Endothelial cell (in vitro differentiated cells): ENCODE measurements around the gene TMEM217. TPM values are rescaled to one million over a fixed set of nuclear protein-coding genes. Genes with fewer than 3 reads are reported as not detected.
"Not testable (repeated sequence)": the region's sequence is repeated elsewhere in the genome, so short reads cannot be mapped to it uniquely, and the experiment has no call there.

Source experiments
- DNase-seq: peaks from one replicate; pipeline ENCODE4 v3.0.0; 2021; ENCODE audit warnings: low spot score
- H3K27ac Mint-ChIP-seq: one replicate; pipeline ENCODE4 v1.8.0; 2021; ENCODE audit warnings: mixed read lengths, inconsistent platforms; ENCODE audit not compliant: unreplicated experiment
- H3K27me3 Mint-ChIP-seq: one replicate; pipeline ENCODE4 v1.8.0; 2021; ENCODE audit warnings: mild to moderate bottlenecking, moderate library complexity, mixed read lengths, inconsistent platforms; ENCODE audit not compliant: unreplicated experiment
- H3K36me3 Mint-ChIP-seq: one replicate; pipeline ENCODE4 v1.8.0; 2021; ENCODE audit warnings: mild to moderate bottlenecking, low read depth, mixed read lengths, inconsistent platforms; ENCODE audit not compliant: unreplicated experiment
- H3K4me1 Mint-ChIP-seq: one replicate; pipeline ENCODE4 v1.8.0; 2021; ENCODE audit warnings: mild to moderate bottlenecking, mixed read lengths, inconsistent platforms; ENCODE audit not compliant: unreplicated experiment
- H3K4me3 Mint-ChIP-seq: one replicate; pipeline ENCODE4 v1.8.0; 2021; ENCODE audit warnings: mild to moderate bottlenecking, mixed read lengths, inconsistent platforms; ENCODE audit not compliant: unreplicated experiment
- H3K9me3 Mint-ChIP-seq: one replicate; pipeline ENCODE4 v1.8.0; 2021; ENCODE audit warnings: mixed read lengths, inconsistent platforms; ENCODE audit not compliant: unreplicated experiment
- CTCF ChIP-seq: fragments of 200-600 bp; sonication (generic); IDR thresholded peaks from one replicate; pipeline ENCODE4 v1.5.0; 2021; ENCODE audit warnings: antibody characterized with exemption; ENCODE audit not compliant: unreplicated experiment
- long read RNA-seq: library from polyadenylated mRNA; unstranded; transcript quantifications from one replicate; pipeline ENCODE4 v2.0.0, GENCODE V29; 2020; ENCODE audit not compliant: unreplicated experiment
- total RNA-seq: library from RNA; stranded (reverse); fragmentation: NEBNext Ultra II Directional; extraction: Animal tissue kit (Norgen Biotek cat#: 25700); gene quantifications from one replicate; pipeline ENCODE4 v1.2.1, GENCODE V29; 2021; ENCODE audit not compliant: unreplicated experiment

TMEM217 gene
- 5.4 TPM for total RNA-seq
- long read RNA-seq, partial matches to known transcripts, result 1 of 3 reads
- long read RNA-seq, other reads (novel, unspliced or antisense), result 1 of 3 reads

GRCh38 chr6:37257634-37258404 is at the start of gene TMEM217, which contains the start of gene TBC1D22B:
Gene TMEM217, minus strand, starts transcription at chr6:37258144. Its CDS starts 39,114 bp downstream, at chr6:37219030.
Gene TBC1D22B, plus strand, starts transcription at chr6:37257772. Its CDS starts 146 bp downstream, at chr6:37257918.
- Mint-ChIP-seq H3K9me3 (no peaks in the 10 kb centered on the region), H3K4me1 (peaks cover 27% of the 10 kb centered on the region), H3K27me3 (peaks cover 8% of the 10 kb centered on the region), H3K27ac (peak within 1 kb of the TSS; percentile 99), H3K4me3 (peak within 1 kb of the TSS; percentile 97), H3K36me3 (peaks cover 8% of the 10 kb centered on the region)
- TF ChIP-seq CTCF, result no peak
- DNase-seq, result peak; percentile 95

- not testable (repeated sequence) for H3K27ac Mint-ChIP-seq, DNase-seq, H3K9me3 Mint-ChIP-seq, H3K4me1 Mint-ChIP-seq, H3K36me3 Mint-ChIP-seq, H3K4me3 Mint-ChIP-seq, H3K27me3 Mint-ChIP-seq
Measured at GRCh38 chr6:37307484-37307883, 49.5 kb upstream of the TMEM217 start.

GRCh38 chr6:37306624-37307222 is 48.8 kb upstream of the TMEM217 start:
- Mint-ChIP-seq H3K27ac (no peak overlapping the region), H3K36me3 (peaks cover 9% of the 10 kb centered on the region), H3K9me3 (no peaks in the 10 kb centered on the region), H3K27me3 (no peaks in the 10 kb centered on the region), H3K4me1 (peaks cover 2% of the 10 kb centered on the region), H3K4me3 (no peak overlapping the region)
- no peak for TF ChIP-seq CTCF
- no peak for DNase-seq

- DNase-seq, result no peak
- Mint-ChIP-seq H3K36me3 (peaks cover 13% of the 10 kb centered on the region), H3K27ac (no peak overlapping the region), H3K27me3 (no peaks in the 10 kb centered on the region), H3K9me3 (no peaks in the 10 kb centered on the region), H3K4me3 (no peak overlapping the region), H3K4me1 (no peaks in the 10 kb centered on the region)
- no peak for TF ChIP-seq CTCF
Measured at GRCh38 chr6:37305841-37306425, 48.0 kb upstream of the TMEM217 start.

GRCh38 chr6:37304766-37305165 is 46.8 kb upstream of the TMEM217 start:
- H3K27ac Mint-ChIP-seq, result no peak overlapping the region
- H3K9me3 Mint-ChIP-seq, result no peaks in the 10 kb centered on the region
- no peak for DNase-seq
- H3K27me3 Mint-ChIP-seq, result no peaks in the 10 kb centered on the region
- no peaks in the 10 kb centered on the region for H3K4me1 Mint-ChIP-seq
- peaks cover 13% of the 10 kb centered on the region for H3K36me3 Mint-ChIP-seq
- H3K4me3 Mint-ChIP-seq, result peak overlapping the region; percentile 48
- no peak for TF ChIP-seq CTCF
